Ovary (tissue), 3 donors: ENCODE data around the gene SLC9A7.

ENCODE experiments used
- CTCF ChIP-seq, 3 donors: fragments of 450-650 bp in 2 of 3; fragments of 200-600 bp in 1 of 3; IDR thresholded peaks; one replicate each; pipeline versions ENCODE4 v1.5.1 to v1.8.0; 2016 to 2022; ENCODE audit warnings: antibody characterized with exemption in 3 of 3, mild to moderate bottlenecking in 1 of 3
- POLR2A ChIP-seq: fragments of 450-650 bp; IDR thresholded peaks from one replicate; pipeline ENCODE4 v1.6.1; 2017; ENCODE audit warnings: antibody characterized with exemption, mild to moderate bottlenecking, moderate library complexity
- donor health status: DM: no; HTN: no; CAD: no.

- no peak for TF ChIP-seq CTCF (IDR thresholded peaks at IDR 0.05)
- no peak for TF ChIP-seq POLR2A
Measured at GRCh38 chrX:46694549-46694948, 64.4 kb downstream of the SLC9A7 start.
